HEK293 (cell line): ENCODE data around the gene ZMYND10.

ENCODE experiments used
- CTCF ChIA-PET: fragments of 350-600 bp; formaldehyde crosslinking; extraction: SDS; loops from one replicate; lab custom pipeline; 2021; ENCODE audit warnings: antibody characterized with exemption; lab: Yijun Ruan, JAX
- POLR2A ChIA-PET: fragments of 300-600 bp; formaldehyde crosslinking; extraction: SDS; loops from one replicate; lab custom pipeline; 2020; ENCODE audit warnings: antibody characterized with exemption, inconsistent platforms; lab: Yijun Ruan, JAX
- H3K27ac ChIP-seq: fragments of 200-500 bp; sonication (Bioruptor generic); 2 replicates; pipeline ENCODE4 v1.5.1; 2014; ENCODE audit warnings: low read depth, low read length, control low read depth, inconsistent platforms; ENCODE audit errors: extremely low read depth
- H3K36me3 ChIP-seq, 2 experiments: fragments of 200-500 bp in 1 of 2; sonication (Bioruptor generic) in 1 of 2; 1 replicate in 1 of 2; 2 replicates in 1 of 2; pipeline ENCODE4 v1.5.1; 2014 to 2017; ENCODE audit warnings: inconsistent platforms in 2 of 2, low read length in 2 of 2; ENCODE audit not compliant: control insufficient read depth in 2 of 2, insufficient read depth in 1 of 2
- H3K4me1 ChIP-seq: fragments of 200-500 bp; sonication (Bioruptor generic); 2 replicates; pipeline ENCODE4 v1.5.1; 2014; ENCODE audit warnings: mild to moderate bottlenecking, low read length, inconsistent platforms; ENCODE audit not compliant: control insufficient read depth, insufficient read depth
- H3K4me3 ChIP-seq: 2 replicates; pipeline ENCODE4 v1.5.1; 2011; ENCODE audit warnings: low read depth, mild to moderate bottlenecking, control low read depth, low read length, moderate library complexity
- H3K9me3 ChIP-seq: fragments of 200-500 bp; sonication (Bioruptor generic); 2 replicates; pipeline ENCODE4 v1.5.1; 2014; ENCODE audit warnings: low read depth, low read length, inconsistent platforms; ENCODE audit not compliant: control insufficient read depth, insufficient read depth
- BCL11B ChIP-seq: fragments of 450-650 bp; formaldehyde crosslinking; IDR thresholded peaks from 2 replicates; pipeline ENCODE4 v1.5.1; 2016; ENCODE audit warnings: low read depth, missing biosample characterization, missing genetic modification characterization
- GLIS1 ChIP-seq: fragments of 450-650 bp; formaldehyde crosslinking; IDR thresholded peaks from 2 replicates; pipeline ENCODE4 v1.5.1; 2016; ENCODE audit warnings: missing biosample characterization, missing genetic modification characterization
- MZF1 ChIP-seq: fragments of 450-650 bp; formaldehyde crosslinking; IDR thresholded peaks from 2 replicates; pipeline ENCODE4 v1.5.1; 2017; ENCODE audit warnings: missing biosample characterization, missing genetic modification characterization, borderline replicate concordance
- OVOL3 ChIP-seq: fragments of 450-650 bp; formaldehyde crosslinking; IDR thresholded peaks from 2 replicates; pipeline ENCODE4 v1.5.1; 2016; ENCODE audit warnings: missing biosample characterization, missing genetic modification characterization
- RBAK ChIP-seq: fragments of 450-650 bp; formaldehyde crosslinking; IDR thresholded peaks from 2 replicates; pipeline ENCODE4 v1.5.1; 2016; ENCODE audit warnings: missing biosample characterization, missing genetic modification characterization
- SP7 ChIP-seq: fragments of 450-650 bp; formaldehyde crosslinking; IDR thresholded peaks from 2 replicates; pipeline ENCODE4 v1.5.1; 2016; ENCODE audit warnings: missing biosample characterization, missing genetic modification characterization
- YY1 ChIP-seq: fragments of 450-650 bp; formaldehyde crosslinking; IDR thresholded peaks from 2 replicates; pipeline ENCODE4 v1.5.1; 2018; ENCODE audit warnings: missing biosample characterization, missing genetic modification characterization
- ZBTB10 ChIP-seq: fragments of 450-650 bp; formaldehyde crosslinking; IDR thresholded peaks from 2 replicates; pipeline ENCODE4 v1.5.1; 2016; ENCODE audit warnings: missing biosample characterization, missing genetic modification characterization
- ZBTB17 ChIP-seq: fragments of 450-650 bp; formaldehyde crosslinking; IDR thresholded peaks from 2 replicates; pipeline ENCODE4 v1.5.1; 2016; ENCODE audit warnings: missing biosample characterization, missing genetic modification characterization
- ZBTB7A ChIP-seq: fragments of 450-650 bp; formaldehyde crosslinking; IDR thresholded peaks from 2 replicates; pipeline ENCODE4 v1.5.1; 2016; ENCODE audit warnings: low read depth, missing biosample characterization, missing genetic modification characterization
- ZNF248 ChIP-seq: fragments of 450-650 bp; formaldehyde crosslinking; IDR thresholded peaks from 2 replicates; pipeline ENCODE4 v1.5.1; 2017; ENCODE audit warnings: missing biosample characterization, missing genetic modification characterization
- ZNF292 ChIP-seq: fragments of 450-650 bp; formaldehyde crosslinking; IDR thresholded peaks from 2 replicates; pipeline ENCODE4 v1.5.1; 2016; ENCODE audit warnings: low read depth, missing biosample characterization, missing genetic modification characterization, borderline replicate concordance
- ZNF335 ChIP-seq: fragments of 450-650 bp; formaldehyde crosslinking; conservative IDR thresholded peaks from 2 replicates; pipeline ENCODE4 v1.5.1; 2016; ENCODE audit warnings: missing biosample characterization, missing genetic modification characterization
- ZNF544 ChIP-seq: fragments of 450-650 bp; formaldehyde crosslinking; IDR thresholded peaks from 2 replicates; pipeline ENCODE4 v1.5.0; 2017; ENCODE audit warnings: missing biosample characterization, missing genetic modification characterization
- ZNF558 ChIP-seq: fragments of 450-650 bp; formaldehyde crosslinking; IDR thresholded peaks from 2 replicates; pipeline ENCODE4 v1.5.1; 2016; ENCODE audit warnings: missing biosample characterization, missing genetic modification characterization
- ZNF747 ChIP-seq: fragments of 450-650 bp; formaldehyde crosslinking; IDR thresholded peaks from 2 replicates; pipeline ENCODE4 v1.5.1; 2016; ENCODE audit warnings: missing biosample characterization, missing genetic modification characterization
- ZNF837 ChIP-seq: fragments of 450-650 bp; formaldehyde crosslinking; IDR thresholded peaks from 2 replicates; pipeline ENCODE4 v1.5.1; 2016; ENCODE audit warnings: missing biosample characterization, missing genetic modification characterization
- TF ChIP-seq, protein P1 (sequence below): fragments of 450-650 bp; formaldehyde crosslinking; IDR thresholded peaks from 2 replicates; pipeline ENCODE4 v1.5.1; 2016; ENCODE audit warnings: missing biosample characterization, missing genetic modification characterization

The ZMYND10 gene

GRCh38 chr3:50355829-50356552 is 10.5 kb upstream of the ZMYND10 start (continued):
- no peak for TF ChIP-seq ZBTB10 (tag by site-specific recombination)
- no peak for TF ChIP-seq RBAK (tag by site-specific recombination)
- TF ChIP-seq, protein P1, sequence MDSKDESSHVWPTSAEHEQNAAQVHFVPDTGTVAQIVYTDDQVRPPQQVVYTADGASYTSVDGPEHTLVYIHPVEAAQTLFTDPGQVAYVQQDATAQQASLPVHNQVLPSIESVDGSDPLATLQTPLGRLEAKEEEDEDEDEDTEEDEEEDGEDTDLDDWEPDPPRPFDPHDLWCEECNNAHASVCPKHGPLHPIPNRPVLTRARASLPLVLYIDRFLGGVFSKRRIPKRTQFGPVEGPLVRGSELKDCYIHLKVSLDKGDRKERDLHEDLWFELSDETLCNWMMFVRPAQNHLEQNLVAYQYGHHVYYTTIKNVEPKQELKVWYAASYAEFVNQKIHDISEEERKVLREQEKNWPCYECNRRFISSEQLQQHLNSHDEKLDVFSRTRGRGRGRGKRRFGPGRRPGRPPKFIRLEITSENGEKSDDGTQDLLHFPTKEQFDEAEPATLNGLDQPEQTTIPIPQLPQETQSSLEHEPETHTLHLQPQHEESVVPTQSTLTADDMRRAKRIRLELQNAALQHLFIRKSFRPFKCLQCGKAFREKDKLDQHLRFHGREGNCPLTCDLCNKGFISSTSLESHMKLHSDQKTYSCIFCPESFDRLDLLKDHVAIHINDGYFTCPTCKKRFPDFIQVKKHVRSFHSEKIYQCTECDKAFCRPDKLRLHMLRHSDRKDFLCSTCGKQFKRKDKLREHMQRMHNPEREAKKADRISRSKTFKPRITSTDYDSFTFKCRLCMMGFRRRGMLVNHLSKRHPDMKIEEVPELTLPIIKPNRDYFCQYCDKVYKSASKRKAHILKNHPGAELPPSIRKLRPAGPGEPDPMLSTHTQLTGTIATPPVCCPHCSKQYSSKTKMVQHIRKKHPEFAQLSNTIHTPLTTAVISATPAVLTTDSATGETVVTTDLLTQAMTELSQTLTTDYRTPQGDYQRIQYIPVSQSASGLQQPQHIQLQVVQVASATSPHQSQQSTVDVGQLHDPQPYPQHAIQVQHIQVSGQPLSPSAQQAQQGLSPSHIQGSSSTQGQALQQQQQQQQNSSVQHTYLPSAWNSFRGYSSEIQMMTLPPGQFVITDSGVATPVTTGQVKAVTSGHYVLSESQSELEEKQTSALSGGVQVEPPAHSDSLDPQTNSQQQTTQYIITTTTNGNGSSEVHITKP (tag by site-specific recombination) = peak; percentile 78; the same call in 1 of the 2 replicates

DNA sequence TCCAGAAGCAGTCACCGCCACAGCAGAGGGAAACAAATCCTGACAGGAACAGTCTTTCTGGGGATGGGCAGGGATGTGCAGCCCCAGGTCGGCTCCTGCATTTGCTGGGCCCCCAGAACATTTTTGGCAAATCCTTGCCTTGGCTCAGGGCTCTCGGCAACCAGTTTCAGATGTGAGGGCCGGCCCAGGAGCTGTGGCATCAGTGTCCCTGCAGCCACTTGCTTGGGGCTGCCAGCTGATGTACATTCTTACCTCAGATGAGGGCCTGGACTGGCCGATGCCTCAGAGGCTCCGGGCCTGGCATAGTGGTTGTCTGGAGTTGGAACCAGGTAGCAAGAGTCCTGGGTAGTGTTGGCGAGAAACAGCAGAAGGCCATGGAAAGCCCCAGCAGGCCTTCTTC is 9.3 kb upstream of the ZMYND10 start:
- no peaks in the 10 kb centered on the region for H3K9me3 ChIP-seq
- TF ChIP-seq ZNF292 (tag by site-specific recombination) = no peak
- no peak for TF ChIP-seq BCL11B (tag by site-specific recombination)
- no peak for TF ChIP-seq ZNF248 (tag by site-specific recombination)
- no peak for TF ChIP-seq OVOL3 (tag by site-specific recombination)
- TF ChIP-seq ZNF558 (tag by site-specific recombination) = no peak
- no peak for TF ChIP-seq SP7 (tag by site-specific recombination)
- no peak for TF ChIP-seq YY1 (tag by site-specific recombination)
- TF ChIP-seq ZNF544 (tag by site-specific recombination) = no peak
- no peak for TF ChIP-seq MZF1 (tag by site-specific recombination)
- TF ChIP-seq ZNF335 (tag by site-specific recombination) = no peak
- TF ChIP-seq ZBTB17 (tag by site-specific recombination) = no peak
- no peak for TF ChIP-seq ZNF747 (tag by site-specific recombination)
- no peak for TF ChIP-seq ZNF837 (tag by site-specific recombination)
- no peaks in the 10 kb centered on the region for H3K4me1 ChIP-seq
- H3K36me3 ChIP-seq = peaks cover 0 to 61% of the 10 kb centered on the region in 2 experiments; a peak in 1 of 3 replicates
- no peak overlapping the region for H3K27ac ChIP-seq
- CTCF ChIA-PET = interaction anchor here (0.6 kb wide), 1 partner anchor 799 kb away, joined by 3 read pairs; no protein-coding TSS in a partner anchor
- POLR2A ChIA-PET = interaction anchor here (3.1 kb wide), 1 partner anchor 18 kb away, joined by 23 read pairs; no protein-coding TSS in a partner anchor
- no peak overlapping the region for H3K4me3 ChIP-seq

GRCh38 chr3:50354186-50354764 is 8.7 kb upstream of the ZMYND10 start:
- CTCF ChIA-PET = interaction anchor here (0.6 to 1.0 kb wide), 3 partner anchors 88 to 798 kb away, joined by 3 to 4 read pairs (median 3); no protein-coding TSS in a partner anchor

More at GRCh38 chr3:50354186-50354764, 8.7 kb upstream of the ZMYND10 start:
- TF ChIP-seq GLIS1 (tag by site-specific recombination) (peak; percentile 92), ZBTB7A (tag by site-specific recombination) (no peak)
- Histone ChIP-seq H3K9me3 (no peaks in the 10 kb centered on the region), H3K4me1 (no peaks in the 10 kb centered on the region), H3K27ac (no peak overlapping the region), H3K4me3 (no peak overlapping the region), H3K36me3 (peaks cover 0 to 64% of the 10 kb centered on the region in 2 experiments; a peak in 1 of 3 replicates)
- POLR2A ChIA-PET = interaction anchor here (3.1 kb wide), 1 partner anchor 17 kb away, joined by 23 read pairs; no protein-coding TSS in a partner anchor
